ENCODE results near the gene KCNA5.

Gene KCNA5

DNA sequence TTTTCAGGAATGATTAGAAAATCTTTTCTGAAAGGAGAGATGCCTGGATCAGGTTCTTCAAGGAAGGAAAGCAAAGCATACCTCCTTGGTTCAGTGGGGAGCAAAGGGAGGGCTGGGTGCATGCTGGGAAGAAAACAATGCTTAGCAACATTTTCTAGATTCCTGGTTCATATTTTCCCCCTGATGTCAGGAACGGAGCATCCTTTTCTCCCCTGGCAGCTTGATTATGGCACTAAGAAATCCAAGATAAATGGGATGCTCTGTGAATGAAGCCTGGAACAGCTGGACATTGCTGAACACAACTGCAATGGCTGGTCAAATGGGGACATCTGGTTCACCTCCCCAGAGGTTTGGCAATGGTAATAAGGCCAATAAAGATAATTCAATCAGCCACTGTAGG is 50.9 kb downstream of the KCNA5 start:
- Mint-ChIP-seq H3K4me1 (ENCODE audit: low read depth) (no peaks in the 10 kb centered on the region), H3K27me3 (peaks cover 16% of the 10 kb centered on the region), H3K27ac (no peak overlapping the region), H3K4me3 (no peak overlapping the region), H3K9me3 (no peaks in the 10 kb centered on the region), H3K36me3 (ENCODE audit: low read depth) (no peaks in the 10 kb centered on the region)

DNA sequence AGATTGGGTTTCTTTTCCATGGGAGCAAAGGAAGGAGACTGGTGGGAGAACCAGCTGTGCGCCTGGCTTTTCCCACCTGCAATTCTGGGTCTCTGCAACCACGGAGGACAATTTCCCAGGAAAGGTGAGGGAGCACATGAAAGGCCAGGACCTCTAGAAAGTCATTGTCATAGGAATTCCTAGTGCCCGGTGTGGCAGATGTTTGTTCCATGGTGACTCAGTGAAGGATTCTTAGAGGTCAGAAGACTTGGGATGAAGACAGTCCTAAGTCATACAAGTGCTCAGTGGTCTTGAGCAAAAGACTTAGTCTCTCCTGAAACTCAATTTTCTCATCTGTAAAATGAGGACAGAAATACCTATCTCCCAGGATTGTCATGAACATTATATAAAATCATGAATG is 51.3 kb downstream of the KCNA5 start:
- H3K4me3 Mint-ChIP-seq = no peak overlapping the region
- no peaks in the 10 kb centered on the region for H3K9me3 Mint-ChIP-seq
- H3K36me3 Mint-ChIP-seq (ENCODE audit: low read depth) = no peaks in the 10 kb centered on the region
- peaks cover 17% of the 10 kb centered on the region for H3K27me3 Mint-ChIP-seq
- H3K27ac Mint-ChIP-seq = no peak overlapping the region
- H3K4me1 Mint-ChIP-seq (ENCODE audit: low read depth) = no peaks in the 10 kb centered on the region
